Measurements from ENCODE around the gene JCHAIN. TPM values are rescaled to one million over a fixed set of nuclear protein-coding genes. Genes with fewer than 3 reads are reported as not detected.

Gene JCHAIN
- total RNA-seq, 2 experiments from 2014 or later, result not detected

DNA sequence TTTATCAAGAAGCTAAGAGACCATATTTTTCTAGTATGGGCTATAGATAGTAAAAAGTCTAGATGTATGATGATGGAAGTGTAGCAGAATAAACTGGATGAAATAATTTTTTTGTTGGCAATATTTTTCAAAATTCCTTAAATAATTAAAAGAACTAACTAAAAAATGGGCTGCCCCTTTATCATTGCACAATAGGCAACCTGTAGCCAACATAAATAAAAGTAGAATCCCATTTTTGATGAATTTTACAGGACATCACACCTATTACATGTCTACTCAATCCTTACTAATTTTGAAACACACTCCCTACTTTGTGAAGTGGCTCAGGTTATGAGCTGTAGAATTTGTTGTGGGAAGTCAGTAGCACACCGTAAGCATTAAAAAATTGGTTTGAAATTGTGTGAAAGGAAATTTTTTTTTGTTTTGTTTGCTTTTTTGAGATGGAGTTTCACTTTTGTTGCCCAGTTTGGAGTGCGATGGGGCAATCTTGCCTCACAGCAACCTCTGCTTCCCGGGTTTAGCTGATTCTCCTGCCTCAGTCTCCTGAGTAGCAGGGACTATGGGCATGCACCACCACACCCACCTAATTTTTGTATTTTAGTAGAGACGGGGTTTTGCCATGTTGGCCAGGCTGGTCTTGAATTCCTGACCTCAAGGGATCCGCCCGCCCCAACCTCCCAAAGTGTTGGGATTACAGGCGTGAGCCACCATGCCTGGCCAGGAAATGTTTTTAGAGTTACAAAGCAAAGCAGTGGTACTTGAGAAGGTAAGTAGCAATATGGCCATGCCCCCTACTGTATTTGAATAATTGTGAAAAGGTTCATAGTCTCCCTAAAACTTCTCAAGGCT is 46.5 kb upstream of the JCHAIN start:
- TF ChIP-seq, protein P1, sequence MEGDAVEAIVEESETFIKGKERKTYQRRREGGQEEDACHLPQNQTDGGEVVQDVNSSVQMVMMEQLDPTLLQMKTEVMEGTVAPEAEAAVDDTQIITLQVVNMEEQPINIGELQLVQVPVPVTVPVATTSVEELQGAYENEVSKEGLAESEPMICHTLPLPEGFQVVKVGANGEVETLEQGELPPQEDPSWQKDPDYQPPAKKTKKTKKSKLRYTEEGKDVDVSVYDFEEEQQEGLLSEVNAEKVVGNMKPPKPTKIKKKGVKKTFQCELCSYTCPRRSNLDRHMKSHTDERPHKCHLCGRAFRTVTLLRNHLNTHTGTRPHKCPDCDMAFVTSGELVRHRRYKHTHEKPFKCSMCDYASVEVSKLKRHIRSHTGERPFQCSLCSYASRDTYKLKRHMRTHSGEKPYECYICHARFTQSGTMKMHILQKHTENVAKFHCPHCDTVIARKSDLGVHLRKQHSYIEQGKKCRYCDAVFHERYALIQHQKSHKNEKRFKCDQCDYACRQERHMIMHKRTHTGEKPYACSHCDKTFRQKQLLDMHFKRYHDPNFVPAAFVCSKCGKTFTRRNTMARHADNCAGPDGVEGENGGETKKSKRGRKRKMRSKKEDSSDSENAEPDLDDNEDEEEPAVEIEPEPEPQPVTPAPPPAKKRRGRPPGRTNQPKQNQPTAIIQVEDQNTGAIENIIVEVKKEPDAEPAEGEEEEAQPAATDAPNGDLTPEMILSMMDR (IDR thresholded peaks at IDR 0.05), result no peak
- Mint-ChIP-seq H3K27me3 (no peaks in the 10 kb centered on the region), H3K36me3 (ENCODE audit: low read depth) (peaks cover 1% of the 10 kb centered on the region), H3K4me1 (ENCODE audit: low read depth) (peaks cover 48% of the 10 kb centered on the region), H3K4me3 (no peak overlapping the region), H3K27ac (no peak overlapping the region), H3K9me3 (no peaks in the 10 kb centered on the region)
- intact Hi-C loops (cut with micrococcal nuclease), result no loop called here
- DNase-seq (no peak), ATAC-seq (no peak)
- CTCF ChIA-PET, result interaction anchor here (1.3 kb wide), 1 partner anchor 10 kb away, joined by 4 read pairs; no protein-coding TSS in a partner anchor
- POLR2A ChIA-PET, result interaction anchor here (1.0 kb wide), 1 partner anchor 281 kb away, joined by 3 read pairs; the partner anchor contains the start of gene DCK

DNA sequence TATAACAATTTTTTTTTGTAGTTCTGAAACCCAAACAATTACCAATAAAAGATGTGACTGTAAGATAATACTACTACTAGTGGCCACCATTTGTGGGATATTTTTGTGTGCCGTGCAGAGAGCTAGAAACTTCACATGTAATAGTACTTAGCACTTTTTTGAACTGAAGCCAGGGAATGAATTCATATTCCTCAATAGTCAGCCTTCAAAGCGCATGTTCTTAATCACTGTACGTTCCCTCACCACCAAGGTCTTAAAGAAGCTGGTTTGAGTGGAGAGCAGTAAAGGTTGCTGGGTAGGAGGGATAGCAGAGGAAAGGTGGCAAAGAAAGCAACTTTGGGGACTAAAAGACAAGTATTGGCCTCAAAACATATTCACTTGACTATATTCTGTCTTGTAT is 45.8 kb upstream of the JCHAIN start:
- H3K36me3 Mint-ChIP-seq (ENCODE audit: low read depth), result peaks cover 1% of the 10 kb centered on the region
- H3K4me3 Mint-ChIP-seq, result no peak overlapping the region
- H3K27me3 Mint-ChIP-seq, result no peaks in the 10 kb centered on the region
- intact Hi-C loops (cut with micrococcal nuclease), result no loop called here
- H3K9me3 Mint-ChIP-seq, result no peaks in the 10 kb centered on the region
- H3K27ac Mint-ChIP-seq, result peak overlapping the region; percentile 47
- peaks cover 48% of the 10 kb centered on the region for H3K4me1 Mint-ChIP-seq (ENCODE audit: low read depth)
- ChIA-PET CTCF (no interaction called here), POLR2A (interaction anchor here (1.0 kb wide), 1 partner anchor 282 kb away, joined by 3 read pairs; the partner anchor contains the start of gene DCK)
- DNase-seq (no peak), ATAC-seq (no peak)
- TF ChIP-seq, protein P1 (IDR thresholded peaks at IDR 0.05), result no peak

DNA sequence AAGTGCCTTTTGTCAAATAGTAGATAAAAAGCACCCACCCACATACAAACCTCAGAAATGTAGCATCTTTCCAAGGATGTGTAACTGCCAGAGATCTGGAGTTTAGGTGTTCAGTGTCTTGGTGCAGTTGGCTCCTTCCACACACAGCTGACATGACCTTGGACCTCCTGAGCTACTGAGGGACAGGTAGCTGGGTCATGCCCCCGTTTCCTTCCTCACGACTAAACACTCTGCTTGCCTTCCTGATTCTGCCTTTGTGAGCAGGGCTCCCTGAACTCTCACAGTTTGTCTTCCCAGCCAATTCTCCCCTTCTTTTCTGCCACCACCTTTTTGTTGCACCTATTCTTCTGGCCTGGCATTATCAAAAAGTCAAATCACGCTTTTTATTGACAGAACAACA is 45.3 kb upstream of the JCHAIN start:
- no peak for ATAC-seq
- Mint-ChIP-seq H3K9me3 (no peaks in the 10 kb centered on the region), H3K4me3 (no peak overlapping the region), H3K4me1 (ENCODE audit: low read depth) (peaks cover 49% of the 10 kb centered on the region), H3K27me3 (no peaks in the 10 kb centered on the region), H3K36me3 (ENCODE audit: low read depth) (peaks cover 1% of the 10 kb centered on the region), H3K27ac (peak overlapping the region; percentile 47)
- ChIA-PET CTCF (no interaction called here), POLR2A (no interaction called here)
- TF ChIP-seq, protein P1 (IDR thresholded peaks at IDR 0.05), result no peak
- no peak for DNase-seq
- intact Hi-C loops (cut with micrococcal nuclease), result no loop called here

DNA sequence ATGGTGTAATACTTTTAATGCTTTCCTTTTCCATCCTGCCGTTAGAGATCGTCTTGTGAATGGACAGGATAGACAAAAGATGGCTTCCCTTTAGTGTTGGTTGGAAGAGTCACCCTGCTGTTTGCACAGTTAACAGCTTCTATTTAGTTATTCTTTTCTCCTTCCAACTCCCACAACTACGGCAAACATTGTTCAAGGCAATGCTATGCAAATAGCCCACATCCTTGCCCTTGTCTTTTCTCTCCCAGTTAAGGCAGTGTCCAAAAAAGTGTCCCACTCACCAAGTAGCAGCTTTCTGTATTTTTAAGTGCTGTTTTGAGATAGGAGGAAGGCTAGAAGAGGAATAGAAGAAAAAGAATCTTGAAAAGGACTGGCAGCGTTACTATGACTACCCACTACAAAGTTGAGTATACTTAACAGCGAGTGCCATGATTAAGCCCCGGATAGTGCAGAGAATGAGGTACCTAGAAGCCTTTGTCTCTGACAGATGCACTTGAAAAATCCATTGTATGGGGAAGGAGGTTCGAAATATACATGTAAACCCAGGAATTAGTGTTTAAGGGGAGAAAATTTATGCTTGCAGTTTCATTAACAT is 43.4 kb upstream of the JCHAIN start:
- Mint-ChIP-seq H3K9me3 (no peaks in the 10 kb centered on the region), H3K4me1 (ENCODE audit: low read depth) (peaks cover 50% of the 10 kb centered on the region), H3K4me3 (no peak overlapping the region), H3K27ac (no peak overlapping the region), H3K36me3 (ENCODE audit: low read depth) (no peaks in the 10 kb centered on the region), H3K27me3 (no peaks in the 10 kb centered on the region)
- ChIA-PET CTCF (no interaction called here), POLR2A (no interaction called here)
- no peak for DNase-seq
- no peak for ATAC-seq
- TF ChIP-seq, protein P1 (IDR thresholded peaks at IDR 0.05), result no peak
- intact Hi-C loops (cut with micrococcal nuclease), result loop anchor here (5.0 kb wide), 1 partner anchor 128 kb away; the partner anchor contains the start of gene GRSF1
